ENCODE data around the gene GRM8.

Gene GRM8

DNA sequence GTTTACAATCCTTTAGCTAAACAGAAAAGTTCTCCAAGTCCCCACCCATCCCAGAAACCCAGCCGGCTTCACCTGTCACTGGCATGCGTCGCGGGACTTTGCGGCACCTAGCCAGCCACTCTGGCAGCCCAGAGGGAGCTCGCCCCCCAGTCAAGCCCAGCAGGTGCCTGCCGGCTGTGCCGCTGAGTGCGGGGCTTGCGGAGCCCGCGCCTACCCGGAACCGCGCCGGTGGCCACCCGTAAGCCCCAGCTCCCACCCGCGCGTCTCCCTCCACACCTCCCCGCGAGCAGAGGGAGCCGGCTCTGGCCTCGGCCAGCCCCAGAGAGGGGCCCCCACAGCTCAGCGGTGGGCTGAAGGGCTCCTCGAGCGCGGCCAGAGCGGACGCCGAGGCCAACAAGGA lies 446.1 kb downstream of the GRM8 start:
- no peak for DNase-seq (ENCODE audit: low read depth)

DNA sequence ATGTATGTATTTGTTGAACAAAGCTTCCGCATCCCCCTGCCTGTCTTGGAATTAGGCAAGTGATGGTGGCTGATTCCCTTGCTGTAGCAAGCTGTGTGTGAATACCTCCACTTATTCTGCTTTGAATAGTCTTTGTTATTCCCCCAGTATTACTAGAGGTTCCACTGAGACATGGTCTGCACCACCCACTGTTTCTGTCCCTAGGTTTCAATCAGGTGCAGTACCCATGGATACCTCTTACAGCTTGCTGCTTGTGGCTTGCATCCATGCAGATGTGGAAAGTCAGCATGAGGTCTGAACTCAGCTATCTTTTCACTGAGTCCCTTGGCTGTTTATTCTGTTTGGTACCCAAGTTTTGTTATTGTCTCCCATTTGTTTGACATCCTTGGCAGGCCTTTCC lies 447.4 kb downstream of the GRM8 start:
- DNase-seq (ENCODE audit: low read depth) = no peak

GRCh38 chr7:126804604-126805003 lies 448.1 kb downstream of the GRM8 start:
- no peak for DNase-seq (ENCODE audit: low read depth)

- DNase-seq (ENCODE audit: low read depth) = no peak
Measured at GRCh38 chr7:126803990-126804389, 448.8 kb downstream of the GRM8 start.

GRCh38 chr7:126803060-126803665 lies 449.6 kb downstream of the GRM8 start:
- no peak for DNase-seq (ENCODE audit: low read depth)

DNA sequence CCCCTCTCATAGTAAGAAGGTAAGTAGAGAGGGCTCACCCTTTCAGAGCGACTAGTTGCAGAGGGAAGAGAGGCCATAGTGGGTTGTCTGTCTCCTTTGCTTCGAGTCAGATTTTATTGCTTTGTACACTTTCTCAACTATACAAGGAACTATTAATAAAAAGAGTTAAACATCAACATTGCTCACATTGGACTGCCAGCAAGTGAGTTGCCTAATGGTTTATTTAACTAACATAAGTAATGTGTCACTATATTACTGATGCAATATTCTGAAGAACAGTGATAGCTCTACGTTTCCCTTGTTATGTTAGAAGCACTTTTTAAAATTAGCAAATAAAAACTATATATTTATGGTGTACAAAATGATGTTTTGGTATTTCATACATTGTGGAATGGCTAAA lies 451.0 kb downstream of the GRM8 start:
- no peak for DNase-seq (ENCODE audit: low read depth)

GRCh38 chr7:126799541-126799940 lies 453.2 kb downstream of the GRM8 start:
- no peak for DNase-seq (ENCODE audit: low read depth)

- DNase-seq (ENCODE audit: low read depth) = no peak
Measured at GRCh38 chr7:126792521-126792920, 460.2 kb downstream of the GRM8 start.

DNA sequence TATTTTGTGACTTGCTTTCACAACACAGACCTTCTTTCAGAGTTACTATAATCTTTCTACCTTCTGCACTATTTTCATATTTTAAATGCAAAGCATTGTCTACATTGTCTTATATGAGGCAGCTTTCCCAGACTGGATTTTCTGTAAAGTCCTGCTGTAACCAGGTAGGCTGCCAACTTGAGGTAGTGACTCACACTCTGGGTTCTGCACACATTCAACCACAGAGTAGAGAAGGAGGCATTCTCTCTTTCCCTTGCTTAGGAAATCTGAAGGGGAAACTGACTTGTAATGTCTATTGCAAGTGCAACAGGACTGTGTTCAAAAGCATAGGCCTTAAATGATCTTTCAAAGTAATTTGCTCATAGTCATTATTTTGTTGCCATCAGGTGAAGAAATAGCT lies 461.4 kb downstream of the GRM8 start:
- DNase-seq (ENCODE audit: low read depth) = no peak

GRCh38 chr7:126790763-126791162 lies 462.0 kb downstream of the GRM8 start:
- no peak for DNase-seq (ENCODE audit: low read depth)

DNA sequence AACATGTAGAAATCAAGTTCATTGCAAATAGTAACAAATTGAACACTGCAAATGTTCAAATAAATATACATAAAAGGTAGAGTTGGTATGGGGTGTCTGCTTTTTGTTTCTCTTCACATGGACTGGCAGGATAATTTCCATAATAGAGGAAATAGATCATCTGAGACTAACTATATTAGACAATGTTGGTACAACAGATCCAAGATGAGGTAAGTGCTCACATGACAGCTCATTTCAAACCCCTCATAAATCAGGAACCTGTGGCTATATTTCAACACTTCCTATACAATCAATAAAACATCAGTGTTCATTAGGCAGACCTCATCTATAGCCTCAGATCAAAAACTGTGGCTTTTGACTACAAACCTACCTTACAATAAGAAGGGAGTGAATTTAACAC lies 469.1 kb downstream of the GRM8 start:
- DNase-seq (ENCODE audit: low read depth) = no peak

GRCh38 chr7:126780993-126781392 lies 471.7 kb downstream of the GRM8 start:
- no peak for DNase-seq (ENCODE audit: low read depth)

DNA sequence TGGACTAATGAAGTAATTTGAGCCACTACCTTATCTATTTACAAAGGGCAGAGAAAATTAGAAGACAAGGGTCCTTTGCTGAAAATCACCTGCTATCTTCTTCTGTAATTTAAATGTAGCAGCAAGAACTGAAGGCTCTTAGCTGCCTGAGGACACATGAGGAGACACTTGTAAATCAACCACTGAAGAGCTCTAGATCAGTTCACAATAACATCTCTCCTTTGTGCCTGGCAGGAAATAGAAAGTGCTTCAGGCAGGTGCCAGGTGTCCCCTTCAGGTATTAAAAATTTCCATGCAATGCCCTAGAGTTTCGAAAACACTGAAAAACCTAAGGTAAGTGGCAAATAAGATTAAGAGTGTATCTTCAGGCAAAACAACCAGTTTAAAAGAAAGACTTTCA lies 474.6 kb downstream of the GRM8 start:
- no peak for DNase-seq (ENCODE audit: low read depth)

GRCh38 chr7:126776498-126776897 lies 476.2 kb downstream of the GRM8 start:
- DNase-seq (ENCODE audit: low read depth) = no peak

DNA sequence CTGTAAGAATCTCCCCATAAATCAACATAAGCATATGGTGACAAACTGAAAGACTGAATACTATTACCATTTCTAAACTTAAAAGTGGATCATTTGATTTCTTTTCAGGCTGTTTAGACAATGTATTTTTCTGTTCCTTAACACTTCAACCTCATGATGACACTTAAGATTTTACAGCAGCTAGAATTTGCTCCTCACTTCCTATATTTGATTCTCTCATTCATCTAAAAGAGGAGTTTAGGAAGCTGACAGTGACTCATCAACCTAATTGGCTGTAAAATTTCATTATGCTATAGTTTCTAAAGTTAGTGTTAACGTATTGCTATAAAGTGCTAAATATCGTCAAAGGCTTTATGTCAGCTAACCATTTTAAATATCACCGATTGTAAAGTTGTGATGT lies 478.7 kb downstream of the GRM8 start:
- DNase-seq (ENCODE audit: low read depth) = no peak

- no peak for DNase-seq (ENCODE audit: low read depth)
Measured at GRCh38 chr7:126768836-126769235, 483.9 kb downstream of the GRM8 start.

DNA sequence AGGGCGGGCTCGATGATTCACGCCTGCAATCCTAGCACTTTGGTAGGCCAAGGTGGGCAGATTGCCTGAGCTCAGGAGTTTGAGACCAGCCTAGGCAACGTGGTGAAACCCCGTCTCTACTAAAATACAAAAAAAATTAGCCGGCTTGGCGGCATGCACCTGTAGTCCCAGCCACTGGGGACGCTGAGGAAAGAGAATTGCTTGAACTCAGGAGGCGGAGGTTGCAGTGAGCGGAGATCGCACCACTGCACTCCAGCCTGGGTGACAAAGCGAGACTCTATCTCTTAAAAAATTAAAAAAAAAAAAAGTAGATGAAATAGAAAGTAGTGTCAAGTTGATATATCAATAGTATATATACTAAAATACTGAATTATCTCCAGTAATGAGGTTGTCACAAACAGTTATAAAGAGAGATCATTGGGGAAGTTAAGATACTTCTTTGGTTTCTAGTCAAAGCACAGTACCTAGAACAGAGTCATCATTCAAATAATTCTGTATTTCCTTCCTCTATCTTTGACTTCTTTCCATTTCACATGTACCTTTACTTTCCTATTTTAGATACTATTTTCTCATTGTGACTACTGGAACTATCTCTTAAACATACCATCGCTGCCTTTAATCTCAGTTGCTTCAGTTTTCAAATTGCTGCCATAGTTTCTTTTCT lies 491.7 kb downstream of the GRM8 start:
- DNase-seq (ENCODE audit: low read depth) = no peak

- no peak for DNase-seq (ENCODE audit: low read depth)
Measured at GRCh38 chr7:126755381-126755780, 497.4 kb downstream of the GRM8 start.

DNA sequence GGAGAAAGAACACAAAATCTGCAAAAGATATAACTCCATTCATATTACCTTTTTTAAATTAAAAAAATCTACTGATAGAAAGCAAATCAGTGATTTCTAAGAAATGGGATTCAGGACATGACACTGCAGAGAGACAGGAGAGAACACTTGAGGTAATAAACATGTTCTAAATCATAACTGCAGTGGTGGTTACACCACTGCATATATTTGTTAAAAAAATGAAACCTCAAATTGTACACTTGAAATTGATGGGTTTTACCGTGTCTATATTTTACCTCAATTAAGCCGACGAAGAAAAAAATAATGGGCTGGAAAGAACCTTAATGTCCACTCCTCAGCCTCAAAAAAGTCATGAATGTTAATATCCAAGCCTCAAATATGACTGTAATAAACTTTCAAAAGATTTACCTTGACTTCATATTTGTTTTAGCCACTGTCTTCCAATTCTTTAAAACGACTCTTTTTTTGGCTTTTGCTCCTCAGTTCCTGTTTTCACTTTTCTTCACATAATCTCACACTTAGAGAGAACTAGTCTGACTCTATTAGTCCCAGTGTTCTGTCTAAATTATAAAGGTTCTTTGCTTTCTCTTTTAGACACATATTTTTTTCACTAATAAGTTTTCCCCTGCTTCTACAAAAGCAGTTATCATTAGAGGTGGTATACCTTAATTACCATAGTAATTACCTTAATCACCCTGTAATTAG lies 502.4 kb downstream of the GRM8 start:
- DNase-seq (ENCODE audit: low read depth) = no peak

DNA sequence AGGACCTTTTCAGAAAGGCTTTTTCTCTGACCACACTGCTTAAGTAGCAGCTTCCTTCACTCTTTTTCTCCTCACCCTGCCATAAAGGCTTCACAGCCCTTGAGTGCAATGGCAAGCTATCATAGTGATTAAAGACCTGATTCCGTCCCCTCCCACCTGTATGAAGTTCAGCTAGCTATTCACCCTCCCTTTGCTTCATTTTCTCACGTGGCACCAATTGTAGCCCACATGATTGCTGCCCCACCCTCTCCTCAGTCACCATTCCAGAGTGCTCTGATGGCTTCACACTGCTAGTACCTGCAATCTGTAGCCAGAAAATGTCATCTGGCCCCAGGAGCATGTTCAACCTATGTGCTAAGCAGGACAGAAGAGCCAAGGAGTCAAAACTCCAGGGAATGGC lies 523.8 kb downstream of the GRM8 start:
- DNase-seq (ENCODE audit: low read depth) = no peak

DNA sequence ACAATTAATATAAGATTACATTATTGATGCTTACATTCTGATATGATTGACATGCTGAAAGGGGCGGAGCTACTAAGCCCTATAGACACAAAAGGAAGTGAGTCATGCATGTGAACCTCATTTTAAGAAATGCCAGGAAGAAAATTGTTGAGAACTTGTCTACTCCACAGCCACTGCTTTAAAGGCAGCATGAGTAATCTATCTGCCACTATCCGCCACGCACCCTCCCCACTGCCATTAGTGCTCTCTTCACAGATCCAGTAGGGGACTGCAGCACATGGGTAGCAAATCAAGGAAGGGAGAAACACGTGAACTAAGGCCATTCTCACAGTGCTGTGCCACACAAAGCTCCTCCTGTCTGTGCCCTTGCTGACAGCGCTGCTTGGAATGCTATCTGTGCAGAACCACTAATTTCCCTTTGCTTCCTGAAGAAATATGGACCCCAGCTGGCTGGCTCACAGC lies 524.8 kb downstream of the GRM8 start:
- no peak for DNase-seq (ENCODE audit: low read depth)

GRCh38 chr7:126723966-126724544 lies 528.7 kb downstream of the GRM8 start:
- DNase-seq (ENCODE audit: low read depth) = no peak

- no peak for DNase-seq (ENCODE audit: low read depth)
Measured at GRCh38 chr7:126720232-126720631, 532.5 kb downstream of the GRM8 start.
